ENCODE results near the gene RPL13A.

GRCh38 chr19:49463960-49464740 is 23.3 kb upstream of the RPL13A start:
- TF ChIP-seq CTCF (IDR thresholded peaks at IDR 0.05; ENCODE audit: low read length) (no peak), EZH2 (optimal IDR thresholded peaks at IDR 0.05; ENCODE audit: low read depth, low read length) (no peak)
